GM12864 (cell line): ENCODE results near the gene DACT2.
"Not testable (repeated sequence)": the region's sequence is repeated elsewhere in the genome, so short reads cannot be mapped to it uniquely, and the experiment has no call there.

Experiments
- DNase-seq: peaks from one replicate; pipeline ENCODE4 v3.0.0-alpha.2; 2011; ENCODE audit warnings: low read depth
- H3K4me3 ChIP-seq: 2 replicates; pipeline ENCODE4 v1.5.1; 2011; ENCODE audit warnings: mild to moderate bottlenecking, low read depth, low read length, control low read depth
- CTCF ChIP-seq: IDR thresholded peaks from 2 replicates; pipeline ENCODE4 v1.5.1; 2011; ENCODE audit warnings: low read depth, mild to moderate bottlenecking, moderate library complexity, low read length, control low read depth, inconsistent platforms; ENCODE audit errors: missing control alignments

Gene DACT2

GRCh38 chr6:168358842-168359420 lies 39.4 kb upstream of the DACT2 start:
- no peak overlapping the region for H3K4me3 ChIP-seq
- TF ChIP-seq CTCF = no peak
- no peak for DNase-seq

DNA sequence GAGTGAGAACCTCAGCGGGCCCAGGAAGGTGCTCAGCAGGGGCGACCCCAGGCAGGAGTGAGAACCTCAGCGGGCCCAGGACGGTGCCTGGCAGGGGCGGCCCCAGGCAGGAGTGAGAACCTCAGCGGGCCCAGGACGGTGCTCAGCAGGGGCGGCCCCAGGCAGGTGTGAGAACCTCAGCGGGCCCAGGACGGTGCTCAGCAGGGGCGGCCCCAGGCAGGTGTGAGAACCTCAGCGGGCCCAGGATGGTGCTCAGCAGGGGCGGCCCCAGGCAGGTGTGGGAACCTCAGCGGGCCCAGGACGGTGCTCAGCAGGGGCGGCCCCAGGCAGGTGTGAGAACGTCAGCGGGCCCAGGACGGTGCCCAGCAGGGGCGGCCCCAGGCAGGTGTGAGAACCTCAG lies 37.3 kb upstream of the DACT2 start:
- not testable (repeated sequence) for H3K4me3 ChIP-seq, DNase-seq

GRCh38 chr6:168355716-168356522 lies 36.3 kb upstream of the DACT2 start:
- H3K4me3 ChIP-seq = no peak overlapping the region
- TF ChIP-seq CTCF = no peak
- DNase-seq = no peak

- no peak overlapping the region for H3K4me3 ChIP-seq
- DNase-seq = no peak
- TF ChIP-seq CTCF = no peak
These were observed 34.8 kb upstream of the DACT2 start for GRCh38 chr6:168354338-168354737.

DNA sequence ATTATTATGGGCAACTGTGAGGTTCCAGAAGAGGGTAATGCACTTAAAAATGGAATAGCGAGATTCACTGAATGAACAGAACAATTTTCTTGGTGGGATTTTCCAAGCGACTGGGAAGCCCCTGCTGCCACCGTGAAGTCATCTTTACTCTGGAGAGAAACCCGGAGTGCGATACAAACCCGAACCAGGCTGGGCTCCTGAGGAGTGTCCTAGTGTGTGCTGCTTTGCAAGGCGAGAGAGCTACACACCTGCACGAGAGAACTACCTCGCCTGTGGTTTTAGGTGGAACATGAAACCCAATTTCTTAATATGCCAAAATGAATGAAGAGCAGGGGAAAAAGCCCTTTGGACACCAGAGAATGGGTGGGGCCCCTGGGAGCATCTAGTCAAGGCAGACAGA lies 33.5 kb upstream of the DACT2 start:
- DNase-seq = no peak
- no peak for TF ChIP-seq CTCF
- H3K4me3 ChIP-seq = no peak overlapping the region

DNA sequence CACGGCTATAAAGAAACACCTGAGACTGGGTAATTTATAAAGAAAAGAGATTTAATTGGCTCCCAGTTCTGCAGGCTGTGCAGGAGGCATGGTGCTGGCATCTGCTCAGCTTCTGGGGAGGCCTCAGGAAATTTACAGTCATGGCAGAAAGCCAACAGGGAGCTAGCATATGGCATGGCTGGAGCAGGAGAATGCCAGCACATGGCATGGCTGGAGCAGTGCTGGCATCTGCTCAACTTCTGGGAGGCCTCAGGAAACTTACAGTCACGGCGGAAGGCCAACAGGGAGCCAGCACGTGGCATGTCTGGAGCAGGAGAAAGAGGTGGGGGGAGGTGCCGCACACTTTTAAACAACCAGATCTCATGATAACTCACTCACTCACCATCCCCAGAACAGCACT lies 32.5 kb upstream of the DACT2 start:
- DNase-seq = no peak
- no peak for TF ChIP-seq CTCF
- H3K4me3 ChIP-seq = no peak overlapping the region

DNA sequence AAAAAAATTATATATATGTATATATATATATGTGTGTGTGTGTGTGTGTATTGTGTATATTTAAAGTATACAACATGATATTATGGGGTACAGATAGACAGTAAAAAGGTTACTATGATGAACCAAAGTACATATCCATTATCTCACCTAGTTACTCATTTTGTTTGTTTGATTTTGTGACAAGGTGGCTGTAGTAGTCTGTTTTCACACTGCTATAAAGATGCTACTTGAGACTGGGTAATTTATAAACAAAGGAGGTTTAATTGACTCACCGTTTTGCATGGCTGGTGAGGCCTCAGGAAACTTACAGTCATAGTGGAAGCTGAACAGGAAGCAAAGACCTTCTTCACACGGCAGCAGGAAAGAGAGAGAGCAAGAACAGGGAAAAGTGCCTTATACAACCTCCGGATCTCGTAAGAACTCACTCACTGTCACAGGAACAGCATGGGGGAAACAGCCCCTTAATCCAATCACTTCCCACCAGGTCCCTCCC lies 30.2 kb upstream of the DACT2 start:
- H3K4me3 ChIP-seq = no peak overlapping the region
- no peak for DNase-seq
- TF ChIP-seq CTCF = no peak
